ENCODE measurements around the gene RTL10. TPM values are rescaled to one million over a fixed set of nuclear protein-coding genes. Genes with fewer than 3 reads are reported as not detected.
"Not testable (repeated sequence)": the region's sequence is repeated elsewhere in the genome, so short reads cannot be mapped to it uniquely, and the experiment has no call there.

Gene RTL10
- total and polyA plus RNA-seq, 2 of the 13 experiments (the other 11 are each of a cell fraction or from before 2014, with no cell fraction given) = 14.1 to 15.8 TPM

DNA sequence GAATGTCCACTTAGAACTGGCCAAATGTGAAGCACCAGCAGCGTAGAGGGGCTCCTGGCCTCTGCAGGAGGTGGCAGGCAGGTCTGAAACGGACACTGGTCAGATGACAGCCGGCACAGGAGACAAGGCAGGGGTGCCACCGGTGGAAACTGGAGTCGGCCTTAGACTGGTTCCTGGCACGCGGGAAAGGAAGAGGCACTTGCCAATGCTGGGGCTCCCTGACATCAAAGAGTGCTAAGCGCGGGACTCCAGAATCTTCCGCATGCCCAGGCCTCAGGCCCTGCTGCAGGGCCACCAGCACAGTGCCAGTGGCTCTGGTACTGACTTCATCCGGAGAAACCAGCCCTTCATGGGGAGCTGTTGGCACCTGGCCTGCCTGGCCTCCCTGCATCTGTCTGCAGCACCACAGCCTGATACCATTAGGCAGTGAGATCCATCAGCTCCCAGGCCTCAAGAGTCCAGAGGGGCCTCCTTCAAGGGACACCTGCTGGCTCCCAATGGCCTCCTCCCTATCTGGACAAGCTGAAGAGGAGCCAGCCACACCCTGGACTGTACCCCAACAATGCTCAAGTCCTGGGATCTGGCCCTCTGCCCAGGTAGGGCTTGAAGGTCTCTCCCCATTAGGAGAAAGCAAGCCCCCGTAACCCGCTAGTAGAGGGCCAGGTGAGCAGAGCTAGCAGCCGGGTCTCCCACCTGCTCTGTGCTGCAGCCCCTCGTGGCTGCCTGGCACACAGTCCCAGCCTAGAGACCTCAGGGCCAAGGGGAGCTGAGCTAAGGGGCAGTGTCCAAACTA lies 29.7 kb upstream of the RTL10 start:
- no peaks in the 10 kb centered on the region for H3K27me3 ChIP-seq (ENCODE audit: control insufficient read depth in 1 of 2, insufficient read depth in 2 of 2, low read length in 2 of 2)
- no TSS peak for BruUV-seq (replicated peaks)
- FAIRE-seq = no peak
- POLR2A ChIA-PET = no interaction called here
- no peak overlapping the region for H3K4me3 ChIP-seq (replicated peaks in 1 of 3; ENCODE audit: insufficient read depth in 1 of 3, low read depth in 2 of 3, low read length in 3 of 3)
- WGBS (ENCODE audit: low lambda C conversion rate) = 98% methylated on average over 7 of the region's 15 CpGs
- DNase-seq (ENCODE audit: low spot score) = no peak
- H3K9ac ChIP-seq (ENCODE audit: insufficient read depth, low read depth, low read length) = no peak overlapping the region
- no peaks in the 10 kb centered on the region for H3K9me3 ChIP-seq (ENCODE audit: low read length)
- no peaks in the 10 kb centered on the region for H4K20me1 ChIP-seq (ENCODE audit: insufficient read depth, low read length)
- peaks cover 34% of the 10 kb centered on the region for H3K4me1 ChIP-seq (ENCODE audit: insufficient read depth, low read length)
- no peak for ATAC-seq
- no peak overlapping the region for H3K27ac ChIP-seq (ENCODE audit: extremely low read length, insufficient read depth, low read length)
- H3K4me2 ChIP-seq (ENCODE audit: low read depth, low read length) = no peak overlapping the region
- TF ChIP-seq ZNF337 (CRISPR knock-in tag; IDR thresholded peaks at IDR 0.05; ENCODE audit: borderline replicate concordance, low read depth) = no peak
- TF ChIP-seq, protein P1, sequence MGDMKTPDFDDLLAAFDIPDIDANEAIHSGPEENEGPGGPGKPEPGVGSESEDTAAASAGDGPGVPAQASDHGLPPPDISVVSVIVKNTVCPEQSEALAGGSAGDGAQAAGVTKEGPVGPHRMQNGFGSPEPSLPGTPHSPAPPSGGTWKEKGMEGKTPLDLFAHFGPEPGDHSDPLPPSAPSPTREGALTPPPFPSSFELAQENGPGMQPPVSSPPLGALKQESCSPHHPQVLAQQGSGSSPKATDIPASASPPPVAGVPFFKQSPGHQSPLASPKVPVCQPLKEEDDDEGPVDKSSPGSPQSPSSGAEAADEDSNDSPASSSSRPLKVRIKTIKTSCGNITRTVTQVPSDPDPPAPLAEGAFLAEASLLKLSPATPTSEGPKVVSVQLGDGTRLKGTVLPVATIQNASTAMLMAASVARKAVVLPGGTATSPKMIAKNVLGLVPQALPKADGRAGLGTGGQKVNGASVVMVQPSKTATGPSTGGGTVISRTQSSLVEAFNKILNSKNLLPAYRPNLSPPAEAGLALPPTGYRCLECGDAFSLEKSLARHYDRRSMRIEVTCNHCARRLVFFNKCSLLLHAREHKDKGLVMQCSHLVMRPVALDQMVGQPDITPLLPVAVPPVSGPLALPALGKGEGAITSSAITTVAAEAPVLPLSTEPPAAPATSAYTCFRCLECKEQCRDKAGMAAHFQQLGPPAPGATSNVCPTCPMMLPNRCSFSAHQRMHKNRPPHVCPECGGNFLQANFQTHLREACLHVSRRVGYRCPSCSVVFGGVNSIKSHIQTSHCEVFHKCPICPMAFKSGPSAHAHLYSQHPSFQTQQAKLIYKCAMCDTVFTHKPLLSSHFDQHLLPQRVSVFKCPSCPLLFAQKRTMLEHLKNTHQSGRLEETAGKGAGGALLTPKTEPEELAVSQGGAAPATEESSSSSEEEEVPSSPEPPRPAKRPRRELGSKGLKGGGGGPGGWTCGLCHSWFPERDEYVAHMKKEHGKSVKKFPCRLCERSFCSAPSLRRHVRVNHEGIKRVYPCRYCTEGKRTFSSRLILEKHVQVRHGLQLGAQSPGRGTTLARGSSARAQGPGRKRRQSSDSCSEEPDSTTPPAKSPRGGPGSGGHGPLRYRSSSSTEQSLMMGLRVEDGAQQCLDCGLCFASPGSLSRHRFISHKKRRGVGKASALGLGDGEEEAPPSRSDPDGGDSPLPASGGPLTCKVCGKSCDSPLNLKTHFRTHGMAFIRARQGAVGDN (CRISPR knock-in tag; IDR thresholded peaks at IDR 0.05) = 0 out of 2 replicates have a peak, but pooled peaks have one; percentile 12
- TF ChIP-seq SOX5 (CRISPR knock-in tag; IDR thresholded peaks at IDR 0.05; ENCODE audit: borderline replicate concordance) = no peak
- no peak for TF ChIP-seq ATF7-NPFF (CRISPR knock-in tag; IDR thresholded peaks at IDR 0.05; ENCODE audit: low read depth)
- TF ChIP-seq GZF1 (CRISPR knock-in tag; IDR thresholded peaks at IDR 0.05) = no peak
- TF ChIP-seq SIX1 (CRISPR knock-in tag; IDR thresholded peaks at IDR 0.05; ENCODE audit: borderline replicate concordance) = no peak
- in situ Hi-C loops (cut with HindIII; ENCODE audit: extremely low pct_ligation_motif_present, low pct_unique_long_range_greater_than_20kb) = no loop called here
- CTCF ChIA-PET (ENCODE audit: low intra/inter-chr PET ratio, low total read pairs) = no interaction called here
- peaks cover 0 to 2% of the 10 kb centered on the region in 2 experiments; a peak in 1 of 5 replicates for H3K36me3 ChIP-seq (replicated peaks in 1 of 2; ENCODE audit: control insufficient read depth in 1 of 2, insufficient read depth in 2 of 2, low read length in 2 of 2)
- H2AFZ ChIP-seq (ENCODE audit: low read length) = no peak overlapping the region
- no peaks in the 10 kb centered on the region for H3K79me2 ChIP-seq (ENCODE audit: insufficient read depth, low read length)
- intact Hi-C loops (cut with micrococcal nuclease; ENCODE audit: unreplicated experiment) = no loop called here

DNA sequence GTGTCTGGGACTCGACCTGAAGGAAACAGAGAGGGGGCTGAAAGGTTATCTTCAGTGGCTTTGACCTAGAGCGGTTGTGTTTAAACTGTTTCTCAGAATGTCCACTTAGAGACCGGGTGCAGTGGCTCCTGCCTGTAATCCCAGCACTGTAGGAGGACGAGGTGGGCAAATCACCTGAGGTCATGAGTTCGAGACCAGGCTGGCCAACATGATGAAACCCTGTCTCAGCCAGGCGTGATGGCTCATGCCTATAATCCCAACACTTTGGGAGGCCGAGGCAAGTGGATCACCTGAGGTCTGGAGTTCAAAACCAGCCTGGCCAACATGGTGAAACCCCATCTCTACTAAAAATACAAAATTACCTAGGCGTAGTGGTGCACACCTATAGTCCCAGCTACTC lies 28.8 kb upstream of the RTL10 start:
- H3K4me3 ChIP-seq (replicated peaks in 1 of 3; ENCODE audit: insufficient read depth in 1 of 3, low read depth in 2 of 3, low read length in 3 of 3); H3K9ac ChIP-seq (ENCODE audit: insufficient read depth, low read depth, low read length); H3K79me2 ChIP-seq (ENCODE audit: insufficient read depth, low read length); H3K4me2 ChIP-seq (ENCODE audit: low read depth, low read length); H2AFZ ChIP-seq (ENCODE audit: low read length); intact Hi-C loops (cut with micrococcal nuclease; ENCODE audit: unreplicated experiment); H4K20me1 ChIP-seq (ENCODE audit: insufficient read depth, low read length); H3K9me3 ChIP-seq (ENCODE audit: low read length); H3K27me3 ChIP-seq (ENCODE audit: control insufficient read depth in 1 of 2, insufficient read depth in 2 of 2, low read length in 2 of 2); BruUV-seq (replicated peaks); CTCF ChIA-PET (ENCODE audit: low intra/inter-chr PET ratio, low total read pairs); POLR2A ChIA-PET; in situ Hi-C loops (cut with HindIII; ENCODE audit: extremely low pct_ligation_motif_present, low pct_unique_long_range_greater_than_20kb); DNase-seq (ENCODE audit: low spot score); H3K36me3 ChIP-seq (replicated peaks in 1 of 2; ENCODE audit: control insufficient read depth in 1 of 2, insufficient read depth in 2 of 2, low read length in 2 of 2); ATAC-seq; H3K27ac ChIP-seq (ENCODE audit: extremely low read length, insufficient read depth, low read length); FAIRE-seq: not testable (repeated sequence)
- 96% methylated on average over 8 of the region's 8 CpGs for WGBS (ENCODE audit: low lambda C conversion rate)
- peaks cover 34% of the 10 kb centered on the region for H3K4me1 ChIP-seq (ENCODE audit: insufficient read depth, low read length)

Measured in HepG2 (cell line).